Left ventricle myocardium inferior (tissue), 1 donor: ENCODE results near the gene NTF4. TPM values are rescaled to one million over a fixed set of nuclear protein-coding genes. Genes with fewer than 3 reads are reported as not detected.

ENCODE experiments used
- DNase-seq: peaks from one replicate; pipeline ENCODE4 v3.0.0-alpha.2; 2020
- H3K27ac ChIP-seq: fragments of 200-600 bp; replicated peaks from 2 replicates; pipeline ENCODE4 v1.8.0; 2021
- H3K27me3 ChIP-seq: fragments of 200-600 bp; 2 replicates; pipeline ENCODE4 v1.8.0; 2021; ENCODE audit warnings: low read depth
- H3K36me3 ChIP-seq: fragments of 200-600 bp; 2 replicates; pipeline ENCODE4 v1.8.0; 2021
- H3K4me1 ChIP-seq: fragments of 200-600 bp; 2 replicates; pipeline ENCODE4 v1.8.0; 2021
- H3K4me3 ChIP-seq: fragments of 200-600 bp; 2 replicates; pipeline ENCODE4 v1.8.0; 2021; ENCODE audit warnings: mild to moderate bottlenecking, moderate library complexity
- H3K9me3 ChIP-seq: fragments of 200-600 bp; replicated peaks from 2 replicates; pipeline ENCODE4 v1.8.0; 2021
- CTCF ChIP-seq: fragments of 200-600 bp; IDR thresholded peaks from 2 replicates; pipeline ENCODE4 v1.8.0; 2021; ENCODE audit warnings: antibody characterized with exemption, mild to moderate bottlenecking, borderline replicate concordance
- intact Hi-C: fragments of 100-400 bp; cut with micrococcal nuclease; formaldehyde crosslinking; loops from one replicate; pipeline ENCODE4 v1.11.0; 2022
- total RNA-seq: library from RNA; stranded (reverse); fragmentation: NEBNext Ultra II Directional; extraction: Animal tissue kit (Norgen Biotek cat#: 25700); gene quantifications from one replicate; pipeline ENCODE4 v1.2.1, GENCODE V29; 2021
- donor health status: DM: no; HTN: yes; CAD: no; lungs with severe emphysema.

The NTF4 gene
- total RNA-seq, 1 donor from 2014 or later: not detected

GRCh38 chr19:49069026-49069425 lies 4.4 kb upstream of the NTF4 start:
- intact Hi-C loops: no loop called here
- Histone ChIP-seq H3K4me1 (peaks cover 24% of the 10 kb centered on the region), H3K27ac (no peak overlapping the region), H3K4me3 (no peak overlapping the region), H3K27me3 (peaks cover 95% of the 10 kb centered on the region), H3K36me3 (no peaks in the 10 kb centered on the region), H3K9me3 (no peaks in the 10 kb centered on the region)
- no peak for DNase-seq
- no peak for TF ChIP-seq CTCF

- H3K36me3 ChIP-seq: no peaks in the 10 kb centered on the region
- H3K27ac ChIP-seq: no peak overlapping the region
- intact Hi-C loops: no loop called here
- no peak for DNase-seq
- H3K27me3 ChIP-seq: peaks cover 95% of the 10 kb centered on the region
- H3K4me1 ChIP-seq: peaks cover 24% of the 10 kb centered on the region
- H3K9me3 ChIP-seq: no peaks in the 10 kb centered on the region
- no peak overlapping the region for H3K4me3 ChIP-seq
- TF ChIP-seq CTCF: no peak
Observed at GRCh38 chr19:49067554-49067953, 2.9 kb upstream of the NTF4 start.

- H3K27me3 ChIP-seq: peaks cover 96% of the 10 kb centered on the region
- H3K4me3 ChIP-seq: no peak overlapping the region
- H3K9me3 ChIP-seq: no peaks in the 10 kb centered on the region
- H3K4me1 ChIP-seq: peaks cover 18% of the 10 kb centered on the region
- no peak overlapping the region for H3K27ac ChIP-seq
- no peak for TF ChIP-seq CTCF
- no peak for DNase-seq
- H3K36me3 ChIP-seq: no peaks in the 10 kb centered on the region
- intact Hi-C loops: no loop called here
Observed at GRCh38 chr19:49065905-49066512, 1.4 kb upstream of the NTF4 start.

- H3K27ac ChIP-seq: no peak overlapping the region
Observed at GRCh38 chr19:49064029-49064629, 489 bp downstream of the NTF4 start.

GRCh38 chr19:49061445-49061844 lies 3.2 kb downstream of the NTF4 start:
- DNase-seq: no peak
- Histone ChIP-seq H3K36me3 (no peaks in the 10 kb centered on the region), H3K27ac (no peak overlapping the region), H3K4me3 (no peak overlapping the region), H3K9me3 (no peaks in the 10 kb centered on the region), H3K27me3 (peaks cover 78% of the 10 kb centered on the region), H3K4me1 (peaks cover 34% of the 10 kb centered on the region)
- intact Hi-C loops: no loop called here
- no peak for TF ChIP-seq CTCF

More at GRCh38 chr19:49064029-49064629, 489 bp downstream of the NTF4 start:
- Histone ChIP-seq H3K4me3 (no peak overlapping the region), H3K9me3 (no peaks in the 10 kb centered on the region), H3K4me1 (peaks cover 18% of the 10 kb centered on the region), H3K27me3 (peaks cover 87% of the 10 kb centered on the region), H3K36me3 (no peaks in the 10 kb centered on the region)
- DNase-seq: no peak
- no peak for TF ChIP-seq CTCF
- intact Hi-C loops: no loop called here
